GM12873 (cell line): Measurements from ENCODE around the gene FRA10AC1.

Experiments used
- TF ChIP-seq, protein P1 (sequence below): IDR thresholded peaks from 2 replicates; pipeline ENCODE4 v1.5.1; 2012; ENCODE audit warnings: low read depth, mild to moderate bottlenecking, moderate library complexity, low read length, control low read depth; ENCODE audit not compliant: insufficient read depth; ENCODE audit errors: missing control alignments

The FRA10AC1 gene

DNA sequence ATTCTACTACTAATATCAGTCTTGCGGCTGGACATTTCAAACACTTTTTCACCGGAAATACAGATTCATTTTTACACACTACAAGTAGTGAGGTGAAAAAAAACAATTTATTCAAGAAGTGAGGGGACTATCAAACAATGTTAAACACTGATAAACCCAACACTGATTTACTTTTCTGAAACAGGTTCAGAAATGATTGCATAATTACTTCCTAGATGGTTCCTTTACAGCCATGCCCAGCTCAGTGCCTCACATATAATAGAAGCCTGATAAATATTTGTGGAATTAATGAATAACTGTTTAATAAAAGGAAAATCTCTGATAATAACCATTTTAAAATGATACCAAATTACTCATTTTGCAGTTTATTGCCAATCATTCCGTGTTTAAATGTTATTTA, 34.6 kb downstream of the FRA10AC1 start:
- TF ChIP-seq, protein P1, sequence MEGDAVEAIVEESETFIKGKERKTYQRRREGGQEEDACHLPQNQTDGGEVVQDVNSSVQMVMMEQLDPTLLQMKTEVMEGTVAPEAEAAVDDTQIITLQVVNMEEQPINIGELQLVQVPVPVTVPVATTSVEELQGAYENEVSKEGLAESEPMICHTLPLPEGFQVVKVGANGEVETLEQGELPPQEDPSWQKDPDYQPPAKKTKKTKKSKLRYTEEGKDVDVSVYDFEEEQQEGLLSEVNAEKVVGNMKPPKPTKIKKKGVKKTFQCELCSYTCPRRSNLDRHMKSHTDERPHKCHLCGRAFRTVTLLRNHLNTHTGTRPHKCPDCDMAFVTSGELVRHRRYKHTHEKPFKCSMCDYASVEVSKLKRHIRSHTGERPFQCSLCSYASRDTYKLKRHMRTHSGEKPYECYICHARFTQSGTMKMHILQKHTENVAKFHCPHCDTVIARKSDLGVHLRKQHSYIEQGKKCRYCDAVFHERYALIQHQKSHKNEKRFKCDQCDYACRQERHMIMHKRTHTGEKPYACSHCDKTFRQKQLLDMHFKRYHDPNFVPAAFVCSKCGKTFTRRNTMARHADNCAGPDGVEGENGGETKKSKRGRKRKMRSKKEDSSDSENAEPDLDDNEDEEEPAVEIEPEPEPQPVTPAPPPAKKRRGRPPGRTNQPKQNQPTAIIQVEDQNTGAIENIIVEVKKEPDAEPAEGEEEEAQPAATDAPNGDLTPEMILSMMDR: no peak

DNA sequence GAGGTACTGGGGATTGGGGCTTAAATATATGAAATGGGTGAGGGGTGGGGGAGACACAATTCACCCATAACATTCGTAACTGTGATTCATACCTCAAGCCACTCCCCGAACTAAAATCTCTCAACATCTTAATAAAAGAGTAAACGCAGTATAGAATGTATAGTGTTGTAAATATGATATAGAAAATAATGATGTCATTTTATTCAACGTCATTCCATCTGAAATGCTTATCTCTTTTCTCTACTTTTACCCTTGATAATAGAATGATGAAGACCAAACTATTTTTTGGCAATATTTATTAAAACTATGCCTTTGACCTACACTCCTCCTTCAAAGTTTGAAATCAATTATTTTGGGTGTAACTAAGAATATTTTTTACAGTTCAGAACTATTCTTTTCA, 36.4 kb downstream of the FRA10AC1 start:
- TF ChIP-seq, protein P1: no peak

DNA sequence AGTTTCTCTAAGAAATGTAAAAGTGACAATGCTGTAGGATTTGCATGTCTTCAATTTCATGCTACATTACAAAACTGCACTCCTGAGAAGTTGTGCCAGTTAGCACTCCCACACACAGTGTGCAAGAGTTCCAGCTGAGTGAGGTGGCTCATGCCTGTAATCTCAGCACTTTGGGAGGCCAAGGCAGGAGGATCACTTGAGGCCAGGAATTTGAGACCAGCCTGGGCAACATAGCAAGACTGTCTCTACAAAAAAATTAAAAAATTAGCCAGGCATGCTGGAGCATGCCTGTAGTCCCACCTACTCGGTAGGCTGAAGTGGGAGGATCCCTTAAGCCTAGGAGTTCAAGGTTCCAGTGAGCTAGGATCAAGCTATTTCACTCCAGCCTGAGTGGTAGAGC, 44.6 kb downstream of the FRA10AC1 start:
- TF ChIP-seq, protein P1: no peak

DNA sequence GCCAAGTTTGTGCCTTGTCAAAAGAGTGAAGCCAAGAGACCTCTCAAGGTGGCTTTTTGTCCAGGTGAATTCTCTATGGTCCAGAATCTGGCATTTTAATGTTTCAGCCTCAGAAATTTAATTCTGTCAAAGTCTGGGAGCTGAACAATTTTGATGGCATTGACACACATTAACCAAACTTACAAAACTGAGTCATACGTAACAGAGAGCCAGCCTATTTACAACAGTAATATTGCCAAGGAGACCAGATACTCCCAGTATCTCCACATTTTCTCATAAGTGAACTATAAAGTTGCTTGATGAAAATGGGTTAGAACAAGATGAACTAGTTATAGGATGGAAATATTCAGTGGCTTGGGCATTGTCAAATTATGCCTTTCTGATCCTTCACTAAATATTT, 46.2 kb downstream of the FRA10AC1 start:
- TF ChIP-seq, protein P1: no peak

DNA sequence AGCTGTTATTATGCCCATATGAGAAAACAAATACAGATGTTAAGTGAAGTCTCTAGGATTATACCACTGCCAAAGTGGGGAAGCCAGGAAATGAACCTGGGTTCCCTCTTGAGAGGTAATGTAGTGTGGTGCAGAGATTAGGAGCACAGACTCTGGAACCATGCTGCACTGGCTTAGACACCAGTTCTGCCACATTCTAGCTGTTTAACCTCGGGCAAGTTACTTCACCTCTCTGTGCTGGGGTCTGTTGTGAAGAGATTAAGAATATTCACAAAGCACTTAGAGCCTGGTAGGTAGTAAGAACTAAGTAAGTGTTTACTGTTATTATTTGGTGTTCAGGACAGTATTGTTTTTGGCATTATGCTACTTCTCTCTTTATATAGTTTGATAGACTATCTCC, 48.2 kb downstream of the FRA10AC1 start:
- TF ChIP-seq, protein P1: no peak

DNA sequence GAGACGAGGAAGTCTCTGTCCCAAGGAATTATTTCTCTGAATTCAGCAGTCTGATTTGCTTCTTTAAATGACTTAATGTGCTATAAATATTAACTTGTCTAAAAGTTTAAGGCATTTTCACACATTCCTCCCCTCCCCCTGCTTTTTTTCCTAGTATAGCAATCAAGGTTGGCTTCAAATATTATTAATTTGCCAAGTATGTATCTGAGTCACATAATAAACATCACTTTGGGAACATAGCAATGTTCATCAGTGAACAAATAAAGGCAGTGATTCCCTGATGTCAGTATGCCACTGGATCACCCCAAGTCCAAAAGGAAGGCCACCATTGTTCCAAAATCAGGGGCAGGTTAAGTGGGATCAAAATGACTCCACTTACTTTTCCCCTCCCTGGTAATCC, 49.5 kb downstream of the FRA10AC1 start:
- TF ChIP-seq, protein P1: no peak

DNA sequence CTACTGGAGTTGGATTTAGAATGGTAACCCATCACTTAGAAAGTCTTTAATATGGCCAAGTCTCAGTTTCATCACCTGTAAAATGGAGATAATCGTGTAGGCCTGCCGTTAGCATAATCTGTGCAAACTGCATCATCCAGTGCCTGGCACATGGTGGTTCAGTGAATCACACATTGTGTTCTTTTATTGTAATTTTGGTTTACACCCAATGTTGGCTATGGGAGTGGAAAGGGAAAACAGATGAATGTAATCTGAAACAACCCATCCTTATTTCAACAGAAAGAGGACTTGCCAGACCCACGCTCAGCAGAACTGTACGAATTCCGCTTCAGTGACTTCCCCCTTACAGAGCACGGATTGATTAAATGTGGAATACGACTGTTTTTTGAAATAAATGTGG, 62.6 kb downstream of the FRA10AC1 start:
- TF ChIP-seq, protein P1: no peak
